ENCODE results near the gene SNTA1. TPM values are rescaled to one million over a fixed set of nuclear protein-coding genes. Genes with fewer than 3 reads are reported as not detected.

Gene SNTA1
- total and polyA plus RNA-seq, 5 donors from 2014 or later = 3.8 to 8.0 (median 5.6) TPM

GRCh38 chr20:33407251-33407650 is 36.3 kb downstream of the SNTA1 start:
- ATAC-seq (ENCODE audit: low read depth in 2 of 2) (no peak), DNase-seq (no peak)
- H3K4me3 Mint-ChIP-seq = peak overlapping the region in 2 of 4 donors; percentile 31 to 71
- peak overlapping the region in 1 of 3 donors; percentile 31 for H3K27ac Mint-ChIP-seq
- H3K27me3 ChIP-seq (ENCODE audit: control insufficient read depth, insufficient read depth, low read length) = no peaks in the 10 kb centered on the region
- peaks cover 6% of the 10 kb centered on the region for H3K4me1 ChIP-seq (ENCODE audit: control insufficient read depth, insufficient read depth, low read length, poor library complexity, severe bottlenecking)
- H3K36me3 Mint-ChIP-seq = peaks cover 20% of the 10 kb centered on the region
- no peaks in the 10 kb centered on the region for H3K27me3 Mint-ChIP-seq
- peaks cover 7 to 23% (median 15%) of the 10 kb centered on the region in 4 donors for H3K4me1 Mint-ChIP-seq
- H3K36me3 ChIP-seq (ENCODE audit: control insufficient read depth, insufficient read depth, low read length) = no peaks in the 10 kb centered on the region
- H3K9me3 Mint-ChIP-seq = no peaks in the 10 kb centered on the region
- H3K9me3 ChIP-seq (ENCODE audit: control insufficient read depth in 2 of 2, low read length in 2 of 2) = no peaks in the 10 kb centered on the region
- H3K27ac ChIP-seq (ENCODE audit: insufficient read depth, low read length, poor library complexity, severe bottlenecking) = no peak overlapping the region
- H3K4me3 ChIP-seq (ENCODE audit: low read depth, low read length) = no peak overlapping the region

- Histone ChIP-seq H3K27me3 (ENCODE audit: control insufficient read depth, insufficient read depth, low read length) (no peaks in the 10 kb centered on the region), H3K9me3 (ENCODE audit: control insufficient read depth in 2 of 2, low read length in 2 of 2) (no peaks in the 10 kb centered on the region), H3K4me1 (ENCODE audit: control insufficient read depth, insufficient read depth, low read length, poor library complexity, severe bottlenecking) (peaks cover 31% of the 10 kb centered on the region), H3K36me3 (ENCODE audit: control insufficient read depth, insufficient read depth, low read length) (no peaks in the 10 kb centered on the region), H3K4me3 (ENCODE audit: low read depth, low read length) (no peak overlapping the region), H3K27ac (ENCODE audit: insufficient read depth, low read length, poor library complexity, severe bottlenecking) (no peak overlapping the region)
- Mint-ChIP-seq H3K9me3 (no peaks in the 10 kb centered on the region), H3K27me3 (no peaks in the 10 kb centered on the region), H3K36me3 (peaks cover 10% of the 10 kb centered on the region), H3K4me1 (peaks cover 15 to 43% (median 30%) of the 10 kb centered on the region in 4 donors), H3K27ac (peak overlapping the region in 2 of 3 donors; percentile 67 to 72), H3K4me3 (peak overlapping the region in 2 of 4 donors; percentile 83 to 91)
- DNase-seq = no peak
- ATAC-seq (ENCODE audit: low read depth in 2 of 2) = no peak
These were observed 39.3 kb downstream of the SNTA1 start for GRCh38 chr20:33404281-33404680.

- Histone ChIP-seq H3K36me3 (ENCODE audit: control insufficient read depth, insufficient read depth, low read length) (peaks cover under 1% of the 10 kb centered on the region), H3K9me3 (ENCODE audit: control insufficient read depth in 2 of 2, low read length in 2 of 2) (no peaks in the 10 kb centered on the region), H3K27me3 (ENCODE audit: control insufficient read depth, insufficient read depth, low read length) (no peaks in the 10 kb centered on the region), H3K4me1 (ENCODE audit: control insufficient read depth, insufficient read depth, low read length, poor library complexity, severe bottlenecking) (peaks cover 32% of the 10 kb centered on the region), H3K27ac (ENCODE audit: insufficient read depth, low read length, poor library complexity, severe bottlenecking) (no peak overlapping the region), H3K4me3 (ENCODE audit: low read depth, low read length) (peak overlapping the region; percentile 100)
- Mint-ChIP-seq H3K27ac (peak overlapping the region; percentile 57 to 95 (median 85)), H3K4me3 (peak overlapping the region; percentile 92 to 96 (median 94)), H3K9me3 (no peaks in the 10 kb centered on the region), H3K36me3 (peaks cover 1% of the 10 kb centered on the region), H3K27me3 (no peaks in the 10 kb centered on the region), H3K4me1 (peaks cover 21 to 62% (median 38%) of the 10 kb centered on the region in 4 donors)
- DNase-seq (no peak), ATAC-seq (ENCODE audit: low read depth in 2 of 2) (no peak)
These were observed 41.6 kb downstream of the SNTA1 start for GRCh38 chr20:33401921-33402369.

GRCh38 chr20:33401184-33401920 is 42.2 kb downstream of the SNTA1 start, which contains the start of gene CDK5RAP1:
Gene CDK5RAP1, minus strand, starts transcription at chr20:33401519. Its CDS starts 4,455 bp downstream, at chr20:33397064.
- peaks cover under 1% of the 10 kb centered on the region for H3K36me3 Mint-ChIP-seq
- H3K4me3 Mint-ChIP-seq = peak within 1 kb of the TSS; percentile 92 to 96 (median 94)
- H3K4me1 Mint-ChIP-seq = peaks cover 23 to 68% (median 41%) of the 10 kb centered on the region in 4 donors
- H3K27me3 Mint-ChIP-seq = no peaks in the 10 kb centered on the region
- H3K4me3 ChIP-seq (ENCODE audit: low read depth, low read length) = peak within 1 kb of the TSS; percentile 100
- H3K36me3 ChIP-seq (ENCODE audit: control insufficient read depth, insufficient read depth, low read length) = peaks cover 6% of the 10 kb centered on the region
- peak within 1 kb of the TSS; percentile 85 to 95 (median 91) for H3K27ac Mint-ChIP-seq
- ATAC-seq (ENCODE audit: low read depth in 2 of 2) = peak; percentile 95 to 97
- DNase-seq = peak; percentile 77 to 96 (median 85)
- H3K9me3 Mint-ChIP-seq = no peaks in the 10 kb centered on the region
- peaks cover 32% of the 10 kb centered on the region for H3K4me1 ChIP-seq (ENCODE audit: control insufficient read depth, insufficient read depth, low read length, poor library complexity, severe bottlenecking)
- no peaks in the 10 kb centered on the region for H3K9me3 ChIP-seq (ENCODE audit: control insufficient read depth in 2 of 2, low read length in 2 of 2)
- peak within 1 kb of the TSS; percentile 69 for H3K27ac ChIP-seq (ENCODE audit: insufficient read depth, low read length, poor library complexity, severe bottlenecking)
- no peaks in the 10 kb centered on the region for H3K27me3 ChIP-seq (ENCODE audit: control insufficient read depth, insufficient read depth, low read length)

- peak overlapping the region; percentile 69 for H3K27ac ChIP-seq (ENCODE audit: insufficient read depth, low read length, poor library complexity, severe bottlenecking)
- ATAC-seq (ENCODE audit: low read depth in 2 of 2) (no peak), DNase-seq (peak in 1 of 3 donors; percentile 45)
- H3K9me3 Mint-ChIP-seq = no peaks in the 10 kb centered on the region
- H3K36me3 Mint-ChIP-seq = peaks cover 6% of the 10 kb centered on the region
- H3K4me3 Mint-ChIP-seq = peak overlapping the region; percentile 92 to 96 (median 94)
- peaks cover 23 to 73% (median 46%) of the 10 kb centered on the region in 4 donors for H3K4me1 Mint-ChIP-seq
- H3K4me3 ChIP-seq (ENCODE audit: low read depth, low read length) = peak overlapping the region; percentile 100
- peak overlapping the region; percentile 85 to 95 (median 91) for H3K27ac Mint-ChIP-seq
- H3K27me3 Mint-ChIP-seq = no peaks in the 10 kb centered on the region
- no peaks in the 10 kb centered on the region for H3K27me3 ChIP-seq (ENCODE audit: control insufficient read depth, insufficient read depth, low read length)
- peaks cover 10% of the 10 kb centered on the region for H3K36me3 ChIP-seq (ENCODE audit: control insufficient read depth, insufficient read depth, low read length)
- peaks cover 32% of the 10 kb centered on the region for H3K4me1 ChIP-seq (ENCODE audit: control insufficient read depth, insufficient read depth, low read length, poor library complexity, severe bottlenecking)
- no peaks in the 10 kb centered on the region for H3K9me3 ChIP-seq (ENCODE audit: control insufficient read depth in 2 of 2, low read length in 2 of 2)
These were observed 42.8 kb downstream of the SNTA1 start for GRCh38 chr20:33400812-33401183.

- peak overlapping the region in 2 of 3 donors; percentile 36 to 85 for H3K27ac Mint-ChIP-seq
- H3K4me1 Mint-ChIP-seq = peaks cover 23 to 75% (median 46%) of the 10 kb centered on the region in 4 donors
- peak overlapping the region; percentile 92 to 96 (median 94) for H3K4me3 Mint-ChIP-seq
- H3K9me3 Mint-ChIP-seq = no peaks in the 10 kb centered on the region
- peaks cover 6% of the 10 kb centered on the region for H3K36me3 Mint-ChIP-seq
- ATAC-seq (ENCODE audit: low read depth in 2 of 2) = no peak
- Histone ChIP-seq H3K27ac (ENCODE audit: insufficient read depth, low read length, poor library complexity, severe bottlenecking) (no peak overlapping the region), H3K4me3 (ENCODE audit: low read depth, low read length) (peak overlapping the region; percentile 100), H3K27me3 (ENCODE audit: control insufficient read depth, insufficient read depth, low read length) (no peaks in the 10 kb centered on the region), H3K4me1 (ENCODE audit: control insufficient read depth, insufficient read depth, low read length, poor library complexity, severe bottlenecking) (peaks cover 32% of the 10 kb centered on the region), H3K9me3 (ENCODE audit: control insufficient read depth in 2 of 2, low read length in 2 of 2) (no peaks in the 10 kb centered on the region), H3K36me3 (ENCODE audit: control insufficient read depth, insufficient read depth, low read length) (peaks cover 15% of the 10 kb centered on the region)
- H3K27me3 Mint-ChIP-seq = no peaks in the 10 kb centered on the region
- DNase-seq = no peak
These were observed 43.6 kb downstream of the SNTA1 start for GRCh38 chr20:33399924-33400323.

- no peak overlapping the region for H3K4me3 Mint-ChIP-seq
- H3K27me3 Mint-ChIP-seq = no peaks in the 10 kb centered on the region
- DNase-seq (peak in 1 of 3 donors; percentile 20), ATAC-seq (ENCODE audit: low read depth in 2 of 2) (no peak)
- H3K9me3 Mint-ChIP-seq = no peaks in the 10 kb centered on the region
- no peaks in the 10 kb centered on the region for H3K9me3 ChIP-seq (ENCODE audit: control insufficient read depth in 2 of 2, low read length in 2 of 2)
- peaks cover 36% of the 10 kb centered on the region for H3K36me3 Mint-ChIP-seq
- H3K4me1 Mint-ChIP-seq = peaks cover 16 to 43% (median 28%) of the 10 kb centered on the region in 4 donors
- peaks cover 57% of the 10 kb centered on the region for H3K36me3 ChIP-seq (ENCODE audit: control insufficient read depth, insufficient read depth, low read length)
- no peak overlapping the region for H3K27ac ChIP-seq (ENCODE audit: insufficient read depth, low read length, poor library complexity, severe bottlenecking)
- peaks cover 8% of the 10 kb centered on the region for H3K4me1 ChIP-seq (ENCODE audit: control insufficient read depth, insufficient read depth, low read length, poor library complexity, severe bottlenecking)
- H3K27ac Mint-ChIP-seq = peak overlapping the region in 1 of 3 donors; percentile 55
- H3K27me3 ChIP-seq (ENCODE audit: control insufficient read depth, insufficient read depth, low read length) = no peaks in the 10 kb centered on the region
- H3K4me3 ChIP-seq (ENCODE audit: low read depth, low read length) = no peak overlapping the region
These were observed 48.8 kb downstream of the SNTA1 start for GRCh38 chr20:33394718-33395117.

All from CD4-positive, CD25-positive, alpha-beta regulatory T cell (primary cell).